Measurements from ENCODE around the gene FAM107B.

GRCh38 chr10:14550471-14550981, 224.2 kb downstream of the FAM107B start:
- TF ChIP-seq POLR2AphosphoS2 (IDR thresholded peaks at IDR 0.05; ENCODE audit: low read depth, low read length) (no peak), ELK1 (IDR thresholded peaks at IDR 0.05; ENCODE audit: low read depth, low read length) (no peak), JUND (IDR thresholded peaks at IDR 0.05; ENCODE audit: low read depth, low read length) (no peak), CTCF (IDR thresholded peaks at IDR 0.05 in 2 of 3, conservative IDR thresholded peaks at IDR 0.05 in 1 of 3; ENCODE audit: control insufficient read depth in 2 of 3, extremely low read depth in 1 of 3, insufficient read depth in 1 of 3, low read depth in 3 of 3, low read length in 3 of 3) (no peak), SMAD1 (IDR thresholded peaks at IDR 0.05; ENCODE audit: low read depth, partially characterized antibody) (no peak)

All from GM12878 (cell line).